ENCODE measurements around the gene EPHB1.

Gene EPHB1

GRCh38 chr3:135157045-135157740 is 362.1 kb downstream of the EPHB1 start:
- H3K4me3 ChIP-seq (ENCODE audit: insufficient read depth in 1 of 2, low read depth in 1 of 2, low read length in 2 of 2): no peak overlapping the region
- H3K4me1 ChIP-seq (ENCODE audit: control insufficient read depth, insufficient read depth, low read depth, low read length): no peaks in the 10 kb centered on the region
- H3K4me2 ChIP-seq (ENCODE audit: low read length, poor library complexity, severe bottlenecking): no peak overlapping the region
- H3K27ac ChIP-seq (ENCODE audit: low read length, poor library complexity, severe bottlenecking): no peak overlapping the region
- H3K9ac ChIP-seq (ENCODE audit: low read length): no peak overlapping the region
- no peaks in the 10 kb centered on the region for H3K27me3 ChIP-seq (ENCODE audit: control insufficient read depth in 1 of 2, insufficient read depth in 1 of 2, low read length in 2 of 2)
- no peak overlapping the region for H2BK5ac ChIP-seq (ENCODE audit: low read depth, low read length, poor library complexity, severe bottlenecking)
- H4K91ac ChIP-seq (ENCODE audit: low read length): no peak overlapping the region
- 40% methylated on average over 6 of the region's 6 CpGs for WGBS
- DNase-seq: no peak
- H3K4ac ChIP-seq (ENCODE audit: low read depth in 1 of 2, low read length in 2 of 2): no peak overlapping the region
- H2BK120ac ChIP-seq (ENCODE audit: low read depth, low read length): no peak overlapping the region
- no peak overlapping the region for H3K14ac ChIP-seq (ENCODE audit: low read length in 2 of 2)
- no peaks in the 10 kb centered on the region for H3K79me1 ChIP-seq (replicated peaks; ENCODE audit: low read length, poor library complexity, severe bottlenecking)
- H2BK15ac ChIP-seq (ENCODE audit: low read depth, poor library complexity, severe bottlenecking): no peak overlapping the region
- no peaks in the 10 kb centered on the region for H3K36me3 ChIP-seq (ENCODE audit: control insufficient read depth in 1 of 2, insufficient read depth in 2 of 2, low read depth in 1 of 2, low read length in 2 of 2)
- H2BK12ac ChIP-seq (ENCODE audit: low read length in 2 of 2): no peak overlapping the region
- no peak overlapping the region for H2AK5ac ChIP-seq (ENCODE audit: low read length, severe bottlenecking)
- H4K8ac ChIP-seq (ENCODE audit: low read length): no peak overlapping the region
- H2AFZ ChIP-seq (ENCODE audit: low read depth, low read length): no peak overlapping the region
- no peak overlapping the region for H3K23ac ChIP-seq (ENCODE audit: low read length in 2 of 2)
- no peaks in the 10 kb centered on the region for H3K9me3 ChIP-seq (ENCODE audit: control insufficient read depth, low read length)
- no peak overlapping the region for H3K18ac ChIP-seq (ENCODE audit: low read depth in 1 of 2, low read length in 2 of 2)

DNA sequence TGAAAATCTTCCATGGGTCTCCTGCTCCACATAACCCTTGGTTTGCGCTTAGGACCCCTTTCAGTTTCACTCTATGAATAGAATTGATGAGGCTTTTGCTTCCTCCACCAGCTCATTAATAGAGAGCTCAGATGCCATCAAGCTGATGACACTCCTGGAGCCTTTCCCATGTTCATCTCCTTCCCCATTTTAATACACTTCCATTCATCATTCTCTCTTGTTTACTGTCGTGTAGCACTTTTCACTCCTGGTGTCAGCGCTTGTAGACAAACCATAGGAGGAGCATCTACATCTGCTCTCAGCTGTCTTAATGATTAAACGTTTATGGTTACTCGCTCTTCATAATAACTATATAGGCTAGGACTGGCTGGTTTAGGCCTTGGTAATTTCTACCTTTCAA is 363.5 kb downstream of the EPHB1 start:
- no peak overlapping the region for H4K8ac ChIP-seq (ENCODE audit: low read length)
- no peak overlapping the region for H2BK120ac ChIP-seq (ENCODE audit: low read depth, low read length)
- H3K9me3 ChIP-seq (ENCODE audit: control insufficient read depth, low read length): no peaks in the 10 kb centered on the region
- H3K18ac ChIP-seq (ENCODE audit: low read depth in 1 of 2, low read length in 2 of 2): no peak overlapping the region
- H2AFZ ChIP-seq (ENCODE audit: low read depth, low read length): no peak overlapping the region
- no peak overlapping the region for H4K91ac ChIP-seq (ENCODE audit: low read length)
- no peak overlapping the region for H3K14ac ChIP-seq (ENCODE audit: low read length in 2 of 2)
- no peak for DNase-seq
- no peak overlapping the region for H2BK12ac ChIP-seq (ENCODE audit: low read length in 2 of 2)
- H3K23ac ChIP-seq (ENCODE audit: low read length in 2 of 2): no peak overlapping the region
- H3K36me3 ChIP-seq (ENCODE audit: control insufficient read depth in 1 of 2, insufficient read depth in 2 of 2, low read depth in 1 of 2, low read length in 2 of 2): no peaks in the 10 kb centered on the region
- H2AK5ac ChIP-seq (ENCODE audit: low read length, severe bottlenecking): no peak overlapping the region
- no peaks in the 10 kb centered on the region for H3K79me1 ChIP-seq (replicated peaks; ENCODE audit: low read length, poor library complexity, severe bottlenecking)
- H3K4me3 ChIP-seq (ENCODE audit: insufficient read depth in 1 of 2, low read depth in 1 of 2, low read length in 2 of 2): no peak overlapping the region
- no peak overlapping the region for H3K27ac ChIP-seq (ENCODE audit: low read length, poor library complexity, severe bottlenecking)
- H3K4me1 ChIP-seq (ENCODE audit: control insufficient read depth, insufficient read depth, low read depth, low read length): no peaks in the 10 kb centered on the region
- H2BK15ac ChIP-seq (ENCODE audit: low read depth, poor library complexity, severe bottlenecking): no peak overlapping the region
- no peak overlapping the region for H3K4ac ChIP-seq (ENCODE audit: low read depth in 1 of 2, low read length in 2 of 2)
- WGBS: 88% methylated on average over 3 of the region's 5 CpGs
- H3K9ac ChIP-seq (ENCODE audit: low read length): no peak overlapping the region
- H2BK5ac ChIP-seq (ENCODE audit: low read depth, low read length, poor library complexity, severe bottlenecking): no peak overlapping the region
- no peak overlapping the region for H3K4me2 ChIP-seq (ENCODE audit: low read length, poor library complexity, severe bottlenecking)
- H3K27me3 ChIP-seq (ENCODE audit: control insufficient read depth in 1 of 2, insufficient read depth in 1 of 2, low read length in 2 of 2): no peaks in the 10 kb centered on the region

DNA sequence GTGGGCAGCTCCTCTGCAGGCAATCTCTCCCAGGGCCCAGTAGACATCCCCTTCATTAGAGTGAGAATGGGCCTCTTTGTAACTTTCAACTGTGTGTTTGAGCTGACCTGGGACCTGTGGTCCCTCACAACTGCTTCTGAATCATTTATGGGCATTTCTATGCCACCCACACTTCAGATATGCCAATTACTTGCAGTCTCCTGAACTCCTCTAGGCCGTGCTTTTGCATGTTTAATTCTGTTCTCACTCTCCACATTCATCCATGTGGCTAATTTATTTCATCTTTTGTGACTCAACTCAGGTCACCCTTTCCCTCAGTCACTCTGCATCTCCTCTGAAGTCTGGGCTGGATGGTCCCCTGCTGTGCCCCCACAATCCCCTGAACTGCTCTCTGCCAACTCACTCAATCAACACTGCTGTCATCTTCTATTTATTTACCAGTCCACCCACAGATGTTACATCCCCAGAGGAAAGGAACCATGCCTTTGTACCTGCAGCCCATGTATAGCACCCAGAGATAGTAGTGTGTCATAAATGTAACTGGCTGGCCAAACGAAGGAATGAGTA is 364.7 kb downstream of the EPHB1 start:
- H3K14ac ChIP-seq (ENCODE audit: low read length in 2 of 2): no peak overlapping the region
- H3K4me3 ChIP-seq (ENCODE audit: insufficient read depth in 1 of 2, low read depth in 1 of 2, low read length in 2 of 2): no peak overlapping the region
- no peak overlapping the region for H4K91ac ChIP-seq (ENCODE audit: low read length)
- no peak overlapping the region for H4K8ac ChIP-seq (ENCODE audit: low read length)
- no peak overlapping the region for H3K18ac ChIP-seq (ENCODE audit: low read depth in 1 of 2, low read length in 2 of 2)
- no peaks in the 10 kb centered on the region for H3K36me3 ChIP-seq (ENCODE audit: control insufficient read depth in 1 of 2, insufficient read depth in 2 of 2, low read depth in 1 of 2, low read length in 2 of 2)
- H3K27me3 ChIP-seq (ENCODE audit: control insufficient read depth in 1 of 2, insufficient read depth in 1 of 2, low read length in 2 of 2): no peaks in the 10 kb centered on the region
- no peaks in the 10 kb centered on the region for H3K79me1 ChIP-seq (replicated peaks; ENCODE audit: low read length, poor library complexity, severe bottlenecking)
- no peak overlapping the region for H2AK5ac ChIP-seq (ENCODE audit: low read length, severe bottlenecking)
- no peak overlapping the region for H2BK120ac ChIP-seq (ENCODE audit: low read depth, low read length)
- WGBS: 10% methylated on average over 1 of the region's 2 CpGs
- H3K9me3 ChIP-seq (ENCODE audit: control insufficient read depth, low read length): no peaks in the 10 kb centered on the region
- no peak overlapping the region for H3K9ac ChIP-seq (ENCODE audit: low read length)
- H3K4me1 ChIP-seq (ENCODE audit: control insufficient read depth, insufficient read depth, low read depth, low read length): no peaks in the 10 kb centered on the region
- H2BK5ac ChIP-seq (ENCODE audit: low read depth, low read length, poor library complexity, severe bottlenecking): no peak overlapping the region
- H3K4ac ChIP-seq (ENCODE audit: low read depth in 1 of 2, low read length in 2 of 2): no peak overlapping the region
- no peak overlapping the region for H3K4me2 ChIP-seq (ENCODE audit: low read length, poor library complexity, severe bottlenecking)
- no peak overlapping the region for H2BK15ac ChIP-seq (ENCODE audit: low read depth, poor library complexity, severe bottlenecking)
- no peak overlapping the region for H3K27ac ChIP-seq (ENCODE audit: low read length, poor library complexity, severe bottlenecking)
- no peak overlapping the region for H3K23ac ChIP-seq (ENCODE audit: low read length in 2 of 2)
- no peak overlapping the region for H2AFZ ChIP-seq (ENCODE audit: low read depth, low read length)
- H2BK12ac ChIP-seq (ENCODE audit: low read length in 2 of 2): no peak overlapping the region
- DNase-seq: no peak

DNA sequence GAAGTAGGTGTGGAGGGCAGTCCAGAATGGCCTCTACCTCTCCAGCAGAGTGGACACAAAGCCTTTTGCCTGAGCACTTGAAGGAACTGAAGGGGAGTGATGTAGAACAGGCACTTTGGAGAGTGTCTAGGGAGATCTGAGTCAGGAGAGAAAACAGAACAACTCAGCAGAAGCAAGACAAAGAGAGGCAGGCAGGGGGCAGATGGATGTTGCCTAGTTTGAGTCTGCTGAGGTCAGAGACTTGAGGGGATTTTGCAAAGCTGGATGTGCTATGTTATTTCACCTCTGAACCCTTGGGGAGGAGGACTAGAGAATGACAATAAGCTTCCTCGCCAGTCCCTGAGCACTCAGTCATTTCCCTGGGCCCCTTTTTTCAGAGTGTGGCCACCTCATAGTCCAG is 366.4 kb downstream of the EPHB1 start:
- no peak overlapping the region for H3K4me3 ChIP-seq (ENCODE audit: insufficient read depth in 1 of 2, low read depth in 1 of 2, low read length in 2 of 2)
- H3K4me2 ChIP-seq (ENCODE audit: low read length, poor library complexity, severe bottlenecking): no peak overlapping the region
- no peaks in the 10 kb centered on the region for H3K4me1 ChIP-seq (ENCODE audit: control insufficient read depth, insufficient read depth, low read depth, low read length)
- no peaks in the 10 kb centered on the region for H3K27me3 ChIP-seq (ENCODE audit: control insufficient read depth in 1 of 2, insufficient read depth in 1 of 2, low read length in 2 of 2)
- no peak overlapping the region for H2AK5ac ChIP-seq (ENCODE audit: low read length, severe bottlenecking)
- H3K18ac ChIP-seq (ENCODE audit: low read depth in 1 of 2, low read length in 2 of 2): no peak overlapping the region
- H3K36me3 ChIP-seq (ENCODE audit: control insufficient read depth in 1 of 2, insufficient read depth in 2 of 2, low read depth in 1 of 2, low read length in 2 of 2): no peaks in the 10 kb centered on the region
- H3K4ac ChIP-seq (ENCODE audit: low read depth in 1 of 2, low read length in 2 of 2): no peak overlapping the region
- no peak overlapping the region for H3K9ac ChIP-seq (ENCODE audit: low read length)
- H3K27ac ChIP-seq (ENCODE audit: low read length, poor library complexity, severe bottlenecking): no peak overlapping the region
- no peak overlapping the region for H2AFZ ChIP-seq (ENCODE audit: low read depth, low read length)
- no peak overlapping the region for H4K8ac ChIP-seq (ENCODE audit: low read length)
- no peak overlapping the region for H2BK120ac ChIP-seq (ENCODE audit: low read depth, low read length)
- H4K91ac ChIP-seq (ENCODE audit: low read length): no peak overlapping the region
- WGBS: 74% methylated on average over 1 of the region's 1 CpG
- H3K9me3 ChIP-seq (ENCODE audit: control insufficient read depth, low read length): no peaks in the 10 kb centered on the region
- H3K23ac ChIP-seq (ENCODE audit: low read length in 2 of 2): no peak overlapping the region
- no peak overlapping the region for H2BK5ac ChIP-seq (ENCODE audit: low read depth, low read length, poor library complexity, severe bottlenecking)
- no peak overlapping the region for H2BK12ac ChIP-seq (ENCODE audit: low read length in 2 of 2)
- no peaks in the 10 kb centered on the region for H3K79me1 ChIP-seq (replicated peaks; ENCODE audit: low read length, poor library complexity, severe bottlenecking)
- no peak overlapping the region for H3K14ac ChIP-seq (ENCODE audit: low read length in 2 of 2)
- no peak overlapping the region for H2BK15ac ChIP-seq (ENCODE audit: low read depth, poor library complexity, severe bottlenecking)
- DNase-seq: no peak
